Measurements from ENCODE around the gene KLHL2. TPM values are rescaled to one million over a fixed set of nuclear protein-coding genes. Genes with fewer than 3 reads are reported as not detected.
A peak's percentile ranks its signal among the peaks of the same experiment; 100 is the strongest.
"Not testable (repeated sequence)": the region's sequence is repeated elsewhere in the genome, so short reads cannot be mapped to it uniquely, and the experiment has no call there.

The KLHL2 gene
- total RNA-seq, 4 donors from 2014 or later, result 18.0 to 26.7 (median 23.8) TPM

DNA sequence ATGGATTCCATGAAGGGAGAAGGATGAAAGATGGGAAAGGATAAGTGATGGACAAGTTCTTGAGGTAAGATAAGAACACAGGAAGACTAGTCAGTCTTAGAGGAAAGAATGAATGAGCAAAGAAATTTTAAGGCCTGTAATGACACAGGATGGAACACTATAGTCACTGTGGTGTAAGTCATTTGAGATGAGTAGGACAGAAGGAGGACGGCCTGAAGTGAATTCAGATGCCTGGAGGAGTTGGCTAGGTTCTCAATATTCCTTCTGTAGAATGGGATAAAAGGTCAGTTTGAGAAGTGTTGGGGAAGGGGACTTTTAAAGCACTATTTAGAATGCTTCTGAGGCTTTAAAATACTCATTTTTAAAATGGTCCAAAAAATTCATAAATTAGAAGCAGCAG lies 124.0 kb downstream of the KLHL2 start:
- no peak for DNase-seq (ENCODE audit: low spot score in 2 of 2)
- Histone ChIP-seq H3K27me3 (no peaks in the 10 kb centered on the region), H3K27ac (no peak overlapping the region), H3K9me3 (no peaks in the 10 kb centered on the region), H3K4me1 (peaks cover 0 to 53% (median 9%) of the 10 kb centered on the region in 4 donors), H3K36me3 (peaks cover 0 to 5% (median 0%) of the 10 kb centered on the region in 3 donors), H3K4me3 (no peak overlapping the region)
- 58 to 72% methylated on average over 1 of the region's 1 CpG for WGBS, 2 donors
- TF ChIP-seq POLR2A (IDR thresholded peaks at IDR 0.05) (no peak), EP300 (IDR thresholded peaks at IDR 0.05) (no peak)
- TF ChIP-seq, protein P1, sequence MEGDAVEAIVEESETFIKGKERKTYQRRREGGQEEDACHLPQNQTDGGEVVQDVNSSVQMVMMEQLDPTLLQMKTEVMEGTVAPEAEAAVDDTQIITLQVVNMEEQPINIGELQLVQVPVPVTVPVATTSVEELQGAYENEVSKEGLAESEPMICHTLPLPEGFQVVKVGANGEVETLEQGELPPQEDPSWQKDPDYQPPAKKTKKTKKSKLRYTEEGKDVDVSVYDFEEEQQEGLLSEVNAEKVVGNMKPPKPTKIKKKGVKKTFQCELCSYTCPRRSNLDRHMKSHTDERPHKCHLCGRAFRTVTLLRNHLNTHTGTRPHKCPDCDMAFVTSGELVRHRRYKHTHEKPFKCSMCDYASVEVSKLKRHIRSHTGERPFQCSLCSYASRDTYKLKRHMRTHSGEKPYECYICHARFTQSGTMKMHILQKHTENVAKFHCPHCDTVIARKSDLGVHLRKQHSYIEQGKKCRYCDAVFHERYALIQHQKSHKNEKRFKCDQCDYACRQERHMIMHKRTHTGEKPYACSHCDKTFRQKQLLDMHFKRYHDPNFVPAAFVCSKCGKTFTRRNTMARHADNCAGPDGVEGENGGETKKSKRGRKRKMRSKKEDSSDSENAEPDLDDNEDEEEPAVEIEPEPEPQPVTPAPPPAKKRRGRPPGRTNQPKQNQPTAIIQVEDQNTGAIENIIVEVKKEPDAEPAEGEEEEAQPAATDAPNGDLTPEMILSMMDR (IDR thresholded peaks at IDR 0.05), result no peak

DNA sequence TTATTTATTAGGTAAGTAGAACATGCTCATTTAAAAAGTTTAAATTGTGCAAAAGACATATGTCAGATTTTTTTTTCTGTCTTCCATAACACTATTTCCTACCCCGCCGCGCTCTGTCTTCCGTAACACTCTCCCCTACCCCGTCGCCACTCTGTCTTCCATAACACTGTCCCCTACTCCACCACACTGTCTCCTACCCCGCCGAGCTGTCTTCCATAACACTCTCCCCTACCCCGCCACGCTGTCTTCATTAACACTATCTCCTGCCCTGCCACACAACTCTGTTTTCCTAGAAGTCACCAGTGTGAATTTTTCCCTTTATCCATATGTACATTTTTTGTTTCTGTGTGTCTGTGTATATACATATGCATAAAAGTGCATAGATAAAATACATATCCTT lies 124.5 kb downstream of the KLHL2 start:
- Histone ChIP-seq H3K9me3 (no peaks in the 10 kb centered on the region), H3K27me3 (no peaks in the 10 kb centered on the region), H3K27ac (no peak overlapping the region), H3K4me1 (peaks cover 0 to 54% (median 9%) of the 10 kb centered on the region in 4 donors), H3K4me3 (no peak overlapping the region), H3K36me3 (peaks cover 0 to 5% (median 0%) of the 10 kb centered on the region in 3 donors)
- WGBS, 2 donors, result 75 to 81% methylated on average over 10 of the region's 10 CpGs
- TF ChIP-seq POLR2A (IDR thresholded peaks at IDR 0.05) (no peak), EP300 (IDR thresholded peaks at IDR 0.05) (no peak)
- TF ChIP-seq, protein P1 (IDR thresholded peaks at IDR 0.05), result no peak
- DNase-seq (ENCODE audit: low spot score in 2 of 2), result no peak

DNA sequence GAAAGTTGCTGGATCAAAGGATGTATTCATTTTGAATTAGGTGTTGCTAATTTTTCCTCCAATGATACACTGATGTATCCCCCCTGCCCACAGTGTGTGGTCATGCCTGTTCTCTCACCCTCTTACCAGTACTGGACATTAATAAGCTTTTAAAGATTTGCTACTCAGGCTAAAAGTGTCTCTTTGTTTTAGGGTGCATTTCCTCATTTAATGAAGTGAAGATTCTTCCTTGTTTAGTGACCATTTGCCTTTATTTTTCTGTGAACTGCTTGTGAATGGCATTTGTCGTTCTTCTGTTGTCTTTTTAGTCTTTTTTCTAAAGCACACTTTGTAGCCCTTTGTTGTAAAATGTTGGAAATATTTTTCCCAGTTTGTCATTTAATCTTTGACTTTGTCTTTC lies 125.1 kb downstream of the KLHL2 start:
- no peak for DNase-seq (ENCODE audit: low spot score in 2 of 2)
- 14 to 16% methylated on average over 1 of the region's 1 CpG for WGBS, 2 donors
- Histone ChIP-seq H3K4me1 (peaks cover 0 to 55% (median 9%) of the 10 kb centered on the region in 4 donors), H3K4me3 (no peak overlapping the region), H3K36me3 (peaks cover 0 to 5% (median 0%) of the 10 kb centered on the region in 3 donors), H3K27me3 (no peaks in the 10 kb centered on the region), H3K9me3 (no peaks in the 10 kb centered on the region), H3K27ac (no peak overlapping the region)
- TF ChIP-seq, protein P1 (IDR thresholded peaks at IDR 0.05), result no peak
- no peak for TF ChIP-seq EP300 (IDR thresholded peaks at IDR 0.05)
- no peak for TF ChIP-seq POLR2A (IDR thresholded peaks at IDR 0.05)

DNA sequence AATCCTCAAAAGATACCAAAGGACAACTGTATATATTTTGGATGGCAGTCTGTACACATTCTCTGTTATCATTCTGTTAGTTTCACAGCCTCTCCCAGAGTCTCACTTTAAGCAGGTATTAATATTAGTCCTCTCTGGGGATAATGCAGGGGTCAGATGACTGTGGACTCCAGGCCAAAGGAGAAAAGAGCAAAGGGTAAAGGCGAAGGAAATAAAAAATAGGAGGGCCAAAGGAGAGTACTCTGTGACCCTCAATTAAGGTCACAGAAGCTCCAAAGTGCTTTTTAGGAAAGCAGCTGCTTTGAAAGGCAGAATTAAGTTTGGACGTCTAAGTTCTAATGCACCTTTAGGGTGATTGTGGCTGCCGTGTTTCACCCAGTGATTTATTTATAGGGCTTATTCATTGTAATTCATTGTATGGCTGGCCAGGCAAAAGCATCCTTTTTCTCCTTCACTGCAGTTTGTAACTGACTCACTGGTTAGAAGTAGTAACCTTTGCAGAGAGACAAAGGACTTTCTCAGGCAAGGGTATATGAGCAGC lies 127.9 kb downstream of the KLHL2 start:
- Histone ChIP-seq H3K27me3 (no peaks in the 10 kb centered on the region), H3K27ac (no peak overlapping the region), H3K9me3 (no peaks in the 10 kb centered on the region), H3K4me1 (peaks cover 0 to 36% (median 2%) of the 10 kb centered on the region in 4 donors), H3K36me3 (peaks cover 0 to 21% (median 0%) of the 10 kb centered on the region in 3 donors), H3K4me3 (no peak overlapping the region)
- DNase-seq (ENCODE audit: low spot score in 2 of 2), result no peak
- TF ChIP-seq EP300 (IDR thresholded peaks at IDR 0.05), result no peak
- TF ChIP-seq, protein P1 (IDR thresholded peaks at IDR 0.05), result no peak
- no peak for TF ChIP-seq POLR2A (IDR thresholded peaks at IDR 0.05)
- WGBS, 2 donors, result 52 to 57% methylated on average over 3 of the region's 3 CpGs

DNA sequence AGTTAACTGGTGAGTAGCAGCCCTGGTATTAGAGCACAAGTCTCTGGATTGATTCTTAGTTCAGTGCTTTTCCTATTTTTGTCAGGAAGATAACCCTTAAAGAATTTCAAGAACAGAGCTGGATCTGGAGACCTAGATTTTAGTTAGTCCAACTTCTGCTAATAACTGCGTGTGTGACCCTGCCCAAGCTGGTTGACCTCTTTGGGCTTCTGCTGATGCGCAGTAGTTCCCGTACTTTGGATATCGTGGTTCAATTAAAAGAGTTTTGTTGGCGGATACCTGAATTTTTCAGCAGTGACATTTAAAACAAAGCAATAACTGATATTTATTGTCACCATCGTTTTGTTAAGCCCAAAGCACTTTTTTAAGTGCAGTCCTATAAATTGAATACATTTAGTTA lies 129.4 kb downstream of the KLHL2 start:
- no peak for DNase-seq (ENCODE audit: low spot score in 2 of 2)
- H3K4me3 ChIP-seq, result no peak overlapping the region
- no peaks in the 10 kb centered on the region for H3K27me3 ChIP-seq
- H3K4me1 ChIP-seq, result peaks cover 0 to 28% (median 0%) of the 10 kb centered on the region in 4 donors
- peak overlapping the region in 1 of 4 donors; percentile 18 for H3K27ac ChIP-seq
- peaks cover 0 to 30% (median 0%) of the 10 kb centered on the region in 3 donors for H3K36me3 ChIP-seq
- 64 to 81% methylated on average over 6 of the region's 6 CpGs for WGBS, 2 donors
- TF ChIP-seq, protein P1 (IDR thresholded peaks at IDR 0.05), result no peak
- TF ChIP-seq EP300 (IDR thresholded peaks at IDR 0.05) (no peak), POLR2A (IDR thresholded peaks at IDR 0.05) (no peak)
- H3K9me3 ChIP-seq, result no peaks in the 10 kb centered on the region

DNA sequence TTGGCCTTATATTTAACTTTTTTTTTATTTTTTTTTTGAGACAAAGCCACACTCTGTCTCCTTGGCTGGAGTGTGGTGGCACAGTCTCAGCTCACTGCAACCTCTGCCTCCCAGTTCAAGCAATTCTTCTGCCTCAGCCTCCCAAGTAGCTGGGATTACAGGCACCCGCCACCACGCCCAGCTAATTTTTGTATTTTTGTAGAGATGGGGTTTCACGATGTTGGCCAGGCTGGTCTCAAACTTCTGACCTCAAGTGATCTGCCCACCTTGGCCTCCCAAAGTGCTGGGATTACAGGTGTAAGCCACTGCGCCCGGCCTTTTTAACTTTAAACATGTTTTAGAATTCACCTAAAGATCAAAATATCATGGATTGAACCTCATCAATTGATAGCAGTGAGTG lies 135.0 kb downstream of the KLHL2 start:
- WGBS, 2 donors, result 97% methylated on average over 5 of the region's 5 CpGs
- H3K9me3 ChIP-seq; H3K27ac ChIP-seq; H3K27me3 ChIP-seq; DNase-seq (ENCODE audit: low spot score in 2 of 2); H3K4me3 ChIP-seq; H3K4me1 ChIP-seq: not testable (repeated sequence)
- H3K36me3 ChIP-seq, result peaks cover 0 to 39% (median 0%) of the 10 kb centered on the region in 3 donors

Data from tibial nerve (tissue), 4 donors.